Astrocyte (in vitro differentiated cells and primary cell): ENCODE measurements around the gene SDK1.

Experiments
- CTCF ChIP-seq: IDR thresholded peaks from 2 replicates; pipeline ENCODE4 v1.5.1; 2011; ENCODE audit warnings: low read depth, mild to moderate bottlenecking, inconsistent platforms, low read length, moderate library complexity; ENCODE audit not compliant: insufficient read depth
- EZH2 ChIP-seq: IDR thresholded peaks from 2 replicates; pipeline ENCODE4 v1.6.1; 2012; ENCODE audit warnings: mild to moderate bottlenecking, low read length, inconsistent platforms; ENCODE audit not compliant: insufficient read depth

GRCh38 chr7:3805151-3805550 lies 504.1 kb downstream of the SDK1 start:
- no peak for TF ChIP-seq EZH2
- TF ChIP-seq CTCF, result no peak
